Measurements from ENCODE around the gene CHRNA4. TPM values are rescaled to one million over a fixed set of nuclear protein-coding genes. Genes with fewer than 3 reads are reported as not detected.
A peak's percentile ranks its signal among the peaks of the same experiment; 100 is the strongest.

The CHRNA4 gene
- total RNA-seq, 1 donor from 2014 or later = 145 TPM

- ATAC-seq = no peak
- no peak for DNase-seq (ENCODE audit: low spot score)
Measured at GRCh38 chr20:63379296-63379695, 18.1 kb upstream of the CHRNA4 start.

- DNase-seq (ENCODE audit: low spot score) = no peak
- ATAC-seq = no peak
Measured at GRCh38 chr20:63378626-63379025, 17.5 kb upstream of the CHRNA4 start.

GRCh38 chr20:63377951-63378381, 16.8 kb upstream of the CHRNA4 start:
- no peak for ATAC-seq
- no peak for DNase-seq (ENCODE audit: low spot score)

DNA sequence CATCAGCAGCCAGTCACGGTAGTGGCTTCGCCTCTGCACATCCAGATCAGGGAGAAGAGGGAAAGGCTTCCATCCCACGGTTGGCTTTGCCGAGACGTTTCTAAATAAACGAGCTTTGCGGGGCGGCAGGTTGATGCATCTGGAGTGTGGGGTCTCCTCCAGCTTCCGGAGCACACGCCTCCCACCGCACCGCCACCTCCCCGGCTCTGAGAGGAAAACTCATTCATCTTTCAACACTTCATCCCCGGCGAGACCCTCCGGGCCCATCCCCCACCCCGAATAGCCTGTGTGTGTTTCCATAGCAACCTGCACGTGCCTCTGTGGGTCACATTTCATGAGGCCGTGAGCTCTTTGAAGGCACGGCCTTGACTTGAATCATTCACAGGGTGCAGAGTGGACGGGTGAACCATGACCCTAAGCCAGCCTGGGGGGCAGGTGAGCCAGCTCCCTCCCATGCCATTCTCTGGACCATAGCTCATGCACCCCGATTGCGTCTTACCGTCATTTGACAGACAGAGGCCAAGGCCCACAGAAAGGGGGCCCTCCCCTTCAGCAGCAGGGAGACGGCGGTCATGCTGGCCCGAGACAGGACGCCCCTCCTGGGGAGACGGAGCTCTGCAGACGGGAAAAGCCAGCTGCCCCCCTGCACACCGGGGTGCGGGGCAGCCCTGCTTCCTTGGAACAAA, 16.2 kb upstream of the CHRNA4 start:
- DNase-seq (ENCODE audit: low spot score) = no peak
- no peak for ATAC-seq

DNA sequence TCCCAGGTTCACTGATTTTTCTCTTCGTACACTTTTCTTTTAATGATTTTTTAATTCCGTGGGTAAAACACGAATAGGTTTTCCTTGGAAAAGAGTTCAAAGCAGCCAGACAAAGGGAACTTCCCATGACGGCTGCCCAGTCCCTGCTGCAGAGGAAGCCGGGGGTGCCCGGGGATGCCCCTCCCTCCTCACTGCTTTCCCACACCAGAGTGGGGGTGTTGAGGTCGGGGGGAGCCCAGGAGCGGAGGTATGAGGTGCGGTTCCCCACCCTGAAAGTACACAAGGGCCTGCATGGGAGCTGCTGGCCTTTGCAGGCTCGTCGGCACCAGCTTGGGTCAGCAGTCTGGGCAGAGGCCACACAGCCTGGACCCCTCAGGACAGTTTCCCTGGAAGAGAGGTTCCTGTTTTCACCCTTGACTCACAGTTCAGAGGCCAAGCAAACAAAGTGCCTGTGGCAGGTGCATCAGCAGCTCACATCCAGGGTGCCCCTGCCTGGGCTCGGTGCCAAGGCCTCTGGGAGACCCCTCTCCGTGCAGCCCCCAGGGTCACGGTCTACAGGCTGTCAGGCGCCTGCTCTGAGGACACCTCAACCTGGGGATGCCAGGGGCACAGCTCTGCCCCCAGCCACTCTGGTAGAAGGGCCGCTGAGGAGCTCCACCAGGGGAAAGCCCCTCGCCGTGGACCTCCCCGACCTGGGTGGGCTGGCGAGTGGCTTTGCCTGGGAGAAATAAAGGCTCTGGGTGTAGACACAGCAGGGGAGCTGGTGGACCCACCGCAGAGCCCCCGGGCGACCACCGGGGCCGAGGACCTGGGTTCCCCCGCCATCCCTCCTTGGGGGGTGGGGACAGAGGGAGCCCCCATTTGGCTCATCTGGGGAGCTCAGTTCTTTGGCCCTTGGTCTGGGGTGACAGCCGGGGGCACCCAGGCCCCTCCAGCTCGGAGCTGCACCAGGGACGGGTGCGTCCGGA, 15.4 kb upstream of the CHRNA4 start:
- DNase-seq (ENCODE audit: low spot score) (no peak), ATAC-seq (no peak)

DNA sequence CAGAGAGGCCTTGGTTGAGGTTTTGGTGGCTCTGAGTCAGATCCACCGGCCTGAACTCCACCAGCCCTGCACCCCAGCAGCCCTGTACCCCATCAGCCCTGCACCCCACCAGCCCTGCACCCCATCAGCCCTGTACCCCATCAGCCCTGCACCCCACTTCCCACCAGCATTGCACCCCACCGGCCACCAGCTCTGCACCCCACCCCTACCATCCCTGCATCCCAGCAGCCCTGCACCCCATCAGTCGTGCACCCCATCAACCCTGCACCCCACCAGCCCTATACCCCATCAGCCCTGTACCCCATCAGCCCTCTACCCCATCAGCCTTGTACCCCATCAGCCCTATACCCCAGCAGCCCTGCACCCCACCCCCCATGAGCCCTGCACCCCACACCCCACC, 14.3 kb upstream of the CHRNA4 start:
- DNase-seq (ENCODE audit: low spot score) = no peak

GRCh38 chr20:63374504-63374903, 13.4 kb upstream of the CHRNA4 start:
- ATAC-seq (no peak), DNase-seq (ENCODE audit: low spot score) (no peak)

More for the DNA sequence above, 14.3 kb upstream of the CHRNA4 start:
- ATAC-seq = no peak

DNA sequence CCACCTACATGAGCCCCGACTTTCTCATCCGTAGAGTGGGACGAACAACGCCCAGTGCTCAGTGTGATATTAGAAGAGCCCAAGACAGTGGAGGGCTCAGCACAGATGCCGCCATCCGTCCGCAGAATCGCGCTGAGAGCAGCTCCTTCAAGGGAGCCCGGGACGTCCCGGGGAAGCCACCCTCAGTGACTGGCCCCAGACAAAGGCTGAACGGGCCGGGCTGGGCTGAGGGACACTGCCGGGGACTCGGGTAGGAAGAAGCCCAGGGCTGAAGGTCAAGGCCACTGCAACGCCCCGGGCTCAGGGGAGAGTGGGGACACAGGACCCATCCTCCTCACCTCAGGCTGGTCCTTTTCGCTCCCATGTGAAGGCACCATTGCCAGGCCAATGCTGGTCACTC, 12.8 kb upstream of the CHRNA4 start:
- no peak for DNase-seq (ENCODE audit: low spot score)

GRCh38 chr20:63372971-63373885, 12.1 kb upstream of the CHRNA4 start:
- no peak for ATAC-seq
- DNase-seq (ENCODE audit: low spot score) = no peak

More for the DNA sequence above, 12.8 kb upstream of the CHRNA4 start:
- ATAC-seq = no peak

DNA sequence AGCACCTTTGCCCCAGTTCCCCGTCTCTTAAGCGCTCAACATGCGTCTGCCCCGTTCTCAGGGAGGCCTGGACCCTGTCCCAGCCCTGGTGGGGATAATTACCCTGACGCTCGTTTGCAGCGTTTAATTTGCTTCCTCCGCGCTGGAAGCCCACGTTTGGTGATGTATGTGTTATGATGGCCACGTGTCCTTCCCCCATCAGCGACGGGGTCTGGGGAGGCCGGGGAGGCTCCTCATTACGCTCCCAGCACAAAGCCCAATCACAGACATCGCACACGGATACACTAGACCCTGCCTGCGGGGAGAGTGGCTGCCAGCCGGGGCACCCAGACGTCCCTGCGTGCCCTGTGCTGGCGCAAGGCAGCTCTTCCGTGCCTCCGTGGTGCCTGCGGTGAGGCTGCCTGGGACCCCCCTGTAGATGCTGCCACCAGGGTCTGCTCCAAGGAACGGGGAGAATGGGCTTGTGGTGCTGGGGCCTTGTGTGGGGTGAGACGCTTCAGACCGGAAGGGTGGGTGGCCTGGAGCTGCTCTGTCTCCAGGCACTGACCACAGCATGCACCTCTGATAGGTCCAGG, 10.2 kb upstream of the CHRNA4 start:
- DNase-seq (ENCODE audit: low spot score) (no peak), ATAC-seq (no peak)

DNA sequence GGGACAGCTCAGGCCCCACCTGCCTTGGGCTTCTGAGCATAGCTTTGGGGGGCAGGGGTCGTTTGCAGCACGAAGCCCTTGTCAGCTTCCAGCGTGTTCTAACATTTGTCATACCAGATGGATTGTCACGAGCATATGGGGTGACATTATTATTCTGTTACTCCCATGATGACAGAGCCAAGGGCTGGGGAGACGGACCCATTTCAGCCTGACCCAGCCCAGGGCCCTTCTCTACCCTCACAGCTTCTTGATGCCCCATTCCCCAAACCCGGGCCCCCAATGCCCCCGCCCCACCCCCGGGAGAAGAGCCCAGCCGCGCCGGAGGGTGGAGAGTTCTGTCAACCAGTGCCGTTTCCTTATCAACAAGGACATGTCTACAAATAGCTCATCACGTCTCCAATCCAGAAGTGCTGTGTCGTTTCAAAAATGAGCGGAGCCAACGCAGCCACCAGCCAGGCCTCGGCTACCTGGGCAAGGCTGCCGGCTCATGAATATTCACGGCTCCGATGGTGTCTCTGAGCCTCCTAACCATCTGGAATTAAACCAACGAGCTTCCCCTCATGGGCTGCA, 9.6 kb upstream of the CHRNA4 start:
- DNase-seq (ENCODE audit: low spot score) = no peak
- no peak for ATAC-seq

- ATAC-seq = no peak
- no peak for DNase-seq (ENCODE audit: low spot score)
Measured at GRCh38 chr20:63369724-63370617, 8.8 kb upstream of the CHRNA4 start.

DNA sequence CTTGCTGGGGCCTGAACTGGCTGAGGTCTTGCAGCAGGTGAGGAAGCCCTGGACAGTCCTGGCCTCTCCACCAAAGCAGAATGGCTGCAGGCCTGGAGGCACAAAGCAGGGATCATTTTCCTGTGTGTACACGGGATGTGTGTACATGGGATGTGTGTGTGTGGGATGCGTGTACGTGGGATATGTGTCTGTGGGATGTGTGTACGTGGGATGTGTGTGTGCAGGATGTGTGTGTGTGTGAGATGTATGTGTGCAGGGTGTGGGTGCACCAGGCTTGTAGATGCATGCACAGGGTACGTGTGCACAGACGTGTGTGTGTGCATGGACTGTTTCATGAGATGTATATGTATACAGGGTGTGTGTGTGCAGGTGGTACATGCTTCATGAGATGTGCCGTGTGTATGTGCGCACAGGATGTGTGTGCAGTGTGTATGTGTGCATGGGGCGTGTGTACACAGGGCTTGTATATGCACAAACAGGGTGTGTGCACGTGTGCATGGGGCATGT, 7.9 kb upstream of the CHRNA4 start:
- DNase-seq (ENCODE audit: low spot score) (no peak), ATAC-seq (no peak)

DNA sequence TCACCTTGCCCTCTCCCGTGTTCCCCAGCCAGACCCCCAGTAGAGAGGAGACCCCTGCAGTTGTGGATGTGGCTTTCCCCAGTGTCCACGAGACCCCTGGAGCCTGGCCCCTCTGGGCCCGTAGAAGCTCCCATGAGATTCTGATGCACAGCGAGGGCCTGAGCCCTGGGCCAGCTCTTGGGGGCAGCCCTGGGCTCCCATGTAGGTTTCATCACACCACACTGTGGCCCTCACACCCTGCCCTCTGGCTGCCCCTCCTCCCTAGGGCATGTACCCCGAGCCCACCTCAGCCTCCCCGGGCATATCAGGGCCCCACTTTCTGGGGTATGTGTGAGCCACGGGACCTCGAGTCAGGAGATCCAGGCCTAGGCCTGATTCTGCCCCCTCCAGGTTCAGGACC, 7.0 kb upstream of the CHRNA4 start:
- no peak for ATAC-seq
- DNase-seq (ENCODE audit: low spot score) = no peak

DNA sequence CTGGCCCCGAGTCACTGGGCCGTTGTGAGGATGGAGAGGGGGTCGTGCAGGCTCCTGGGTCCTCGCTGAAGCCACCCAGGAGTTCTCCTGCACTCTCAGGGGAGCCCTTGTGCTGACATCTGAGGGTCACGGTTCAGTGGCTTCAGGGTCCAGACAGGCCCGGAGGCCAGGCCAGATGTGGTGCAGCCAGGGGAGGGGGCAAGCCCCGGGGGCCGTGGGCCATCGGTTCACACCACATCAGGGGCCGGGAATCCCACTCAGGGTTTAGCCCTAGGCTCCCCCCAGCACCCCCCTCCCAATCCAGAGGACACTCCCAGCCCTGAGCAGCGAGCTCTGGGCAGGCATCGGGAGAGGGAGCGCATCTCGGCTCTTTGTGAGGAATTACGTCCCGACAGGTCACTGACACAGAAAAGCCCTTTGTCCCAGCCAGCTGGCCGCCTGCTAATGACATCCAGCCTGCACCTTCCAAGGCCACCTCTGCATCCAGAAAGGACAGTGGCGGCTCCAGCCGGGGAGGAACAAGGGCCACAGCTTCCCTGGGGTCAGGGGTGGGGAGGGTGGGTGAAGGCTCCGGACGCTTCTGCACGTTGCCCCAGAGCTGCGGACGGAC, 6.4 kb upstream of the CHRNA4 start:
- DNase-seq (ENCODE audit: low spot score) (peak; percentile 76), ATAC-seq (peak; percentile 33)

DNA sequence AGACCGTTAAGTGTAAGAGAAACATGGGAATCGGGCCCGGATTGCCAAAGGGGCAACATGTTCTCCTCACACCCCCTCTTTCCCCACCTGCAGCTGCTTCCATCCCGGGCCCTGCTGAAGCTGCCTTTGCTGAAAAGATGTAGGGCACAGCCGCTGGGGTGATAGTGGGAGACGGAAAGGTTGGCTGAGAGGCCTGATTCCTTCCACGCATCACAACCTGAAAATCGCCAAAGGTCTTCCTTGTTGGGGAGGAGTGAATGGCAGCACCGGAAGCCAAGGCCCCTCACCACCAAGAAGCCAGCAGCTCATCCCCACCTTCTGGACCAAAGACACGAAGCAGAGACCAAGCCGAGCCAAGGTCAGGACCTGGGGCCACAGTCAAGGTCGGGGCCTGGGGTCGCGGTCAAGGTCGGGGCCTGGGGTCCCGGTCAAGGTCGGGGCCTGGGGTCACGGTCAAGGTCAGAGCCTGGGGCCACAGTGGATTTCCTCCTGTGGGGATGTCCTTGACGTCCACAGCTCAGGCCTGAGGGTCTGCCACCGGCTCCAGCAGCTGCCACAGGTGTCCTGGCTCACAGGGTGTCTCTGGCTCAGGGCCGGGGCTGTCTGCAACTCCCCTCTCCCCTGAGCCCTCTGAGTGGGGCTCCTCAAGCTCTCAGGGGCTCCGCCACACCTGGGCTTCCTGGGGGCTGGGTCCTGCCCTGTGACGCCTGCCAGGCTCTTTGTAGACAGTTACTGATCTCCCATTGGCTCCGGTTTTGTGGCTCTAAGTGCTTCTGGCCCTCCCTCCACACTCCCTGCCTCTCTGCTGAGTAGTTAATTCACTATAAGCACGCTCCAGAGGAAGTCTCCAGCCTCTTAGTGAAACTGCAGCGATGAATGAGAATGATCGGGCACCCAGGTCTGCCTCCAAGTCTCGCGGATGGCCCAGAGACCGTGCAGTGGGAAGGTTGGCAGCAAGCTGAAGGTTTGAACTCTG, 5.5 kb upstream of the CHRNA4 start:
- ATAC-seq = no peak
- no peak for DNase-seq (ENCODE audit: low spot score)

- DNase-seq (ENCODE audit: low spot score) = no peak
- ATAC-seq = no peak
Measured at GRCh38 chr20:63365601-63366389, 4.6 kb upstream of the CHRNA4 start.

All from left lobe of liver (tissue), 2 donors.